H1 (cell line): ENCODE measurements around the gene LCN6. TPM values are rescaled to one million over a fixed set of nuclear protein-coding genes. Genes with fewer than 3 reads are reported as not detected.

Experiments used
- CTCF ChIA-PET: fragments of 300-600 bp; sonication (Branson Sonifier 250); formaldehyde crosslinking; loops from one replicate; lab custom pipeline; 2021; ENCODE audit not compliant: partially characterized antibody; lab: Charles Lee
- POLR2A ChIA-PET: fragments of 300-600 bp; sonication (Branson Sonifier 250); formaldehyde crosslinking; loops from one replicate; lab custom pipeline; 2021; ENCODE audit warnings: inconsistent platforms; ENCODE audit not compliant: partially characterized antibody; lab: Charles Lee
- DNase-seq, 2 experiments: peaks; one replicate each; pipeline versions ENCODE4 v3.0.0 to v3.0.0-alpha.2; 2010 to 2022; ENCODE audit warnings: low spot score in 2 of 2, low read depth in 1 of 2, mixed read lengths in 1 of 2
- FAIRE-seq: peaks from 2 replicates; lab custom pipeline; 2011; peaks lifted over from hg19 to GRCh38; lab: Jason Lieb, UNC
- H2AFZ ChIP-seq: 2 replicates; pipeline ENCODE4 v1.8.1; 2012; ENCODE audit warnings: low read length, inconsistent platforms
- H2AK5ac ChIP-seq: 2 replicates; pipeline ENCODE4 v1.6.1; 2013; ENCODE audit warnings: low read depth, low read length
- H2BK120ac ChIP-seq: replicated peaks from 2 replicates; pipeline ENCODE3; 2013; ENCODE audit warnings: low read depth, low read length, inconsistent platforms
- H2BK12ac ChIP-seq: 2 replicates; pipeline ENCODE4 v1.6.1; 2013; ENCODE audit warnings: low read depth, low read length
- H2BK15ac ChIP-seq: 2 replicates; pipeline ENCODE4 v1.6.1; 2013; ENCODE audit warnings: low read length
- H2BK20ac ChIP-seq: 2 replicates; pipeline ENCODE4 v1.6.1; 2013; ENCODE audit warnings: low read length
- H2BK5ac ChIP-seq: 2 replicates; pipeline ENCODE4 v1.6.1; 2013; ENCODE audit warnings: low read depth, low read length
- H3K14ac ChIP-seq: 2 replicates; pipeline ENCODE4 v1.6.1; 2013; ENCODE audit warnings: inconsistent platforms; ENCODE audit not compliant: insufficient read length
- H3K18ac ChIP-seq: 2 replicates; pipeline ENCODE4 v1.6.1; 2013; ENCODE audit warnings: low read length; ENCODE audit errors: extremely low read depth
- H3K23ac ChIP-seq: 2 replicates; pipeline ENCODE4 v1.6.1; 2013; ENCODE audit warnings: inconsistent platforms; ENCODE audit not compliant: insufficient read length
- H3K23me2 ChIP-seq: 2 replicates; pipeline ENCODE4 v1.6.1; 2013; ENCODE audit warnings: low read depth, low read length
- H3K27ac ChIP-seq: 2 replicates; pipeline ENCODE4 v1.6.1; 2011; ENCODE audit warnings: low read depth, low read length, inconsistent platforms
- H3K27me3 ChIP-seq, 4 experiments: replicated peaks in 1 of 4; 1 replicate in 1 of 4; 2 replicates in 3 of 4; pipeline versions ENCODE4 v1.6.1 to v1.8.1; 2011 to 2013; ENCODE audit warnings: low read length in 3 of 4, mild to moderate bottlenecking in 3 of 4, inconsistent platforms in 2 of 4, mixed read lengths in 2 of 4, moderate library complexity in 1 of 4; ENCODE audit not compliant: control insufficient read depth in 3 of 4, insufficient read depth in 3 of 4; ENCODE audit errors: extremely low read depth in 1 of 4
- H3K36me3 ChIP-seq, 4 experiments: 2 replicates each; pipeline versions ENCODE4 v1.6.1 to v1.8.1; 2011 to 2013; ENCODE audit warnings: mild to moderate bottlenecking in 4 of 4, low read length in 3 of 4, moderate library complexity in 2 of 4, control low read depth in 1 of 4, inconsistent platforms in 1 of 4; ENCODE audit not compliant: insufficient read depth in 4 of 4, control insufficient read depth in 2 of 4
- H3K4ac ChIP-seq: replicated peaks from 2 replicates; pipeline ENCODE3; 2013; ENCODE audit warnings: low read length, low read depth, mixed read lengths, inconsistent platforms; ENCODE audit not compliant: insufficient read length
- H3K4me1 ChIP-seq, 4 experiments: replicated peaks in 1 of 4; 1 replicate in 1 of 4; 2 replicates in 3 of 4; pipeline versions ENCODE4 v1.6.1 to v1.8.1; 2011 to 2013; ENCODE audit warnings: low read length in 3 of 4, inconsistent platforms in 2 of 4, mixed read lengths in 1 of 4; ENCODE audit not compliant: insufficient read depth in 4 of 4, control insufficient read depth in 3 of 4
- H3K4me2 ChIP-seq, 2 experiments: 2 replicates each; pipeline versions ENCODE4 v1.6.1 to v1.8.1; 2011 to 2013; ENCODE audit warnings: low read depth in 2 of 2, low read length in 2 of 2, control low read depth in 1 of 2, inconsistent platforms in 1 of 2, mild to moderate bottlenecking in 1 of 2; ENCODE audit not compliant: insufficient read depth in 1 of 2
- H3K4me3 ChIP-seq, 4 experiments: fragments of 200-600, 300-600 bp in 1 of 4; sonication (generic), shearing (Covaris generic), sonication (Bioruptor Twin) in 1 of 4; 2 replicates each; pipeline versions ENCODE4 v1.5.1 to v1.8.1; 2011 to 2016; ENCODE audit warnings: low read length in 4 of 4, low read depth in 3 of 4, control low read depth in 2 of 4, inconsistent platforms in 2 of 4, mild to moderate bottlenecking in 2 of 4, mixed read lengths in 1 of 4, moderate library complexity in 1 of 4; ENCODE audit not compliant: insufficient read depth in 2 of 4; ENCODE audit errors: extremely low read depth in 1 of 4
- H3K56ac ChIP-seq: replicated peaks from 2 replicates; pipeline ENCODE3; 2013; ENCODE audit warnings: low read depth, mild to moderate bottlenecking, mixed read lengths, low read length, inconsistent platforms; ENCODE audit not compliant: insufficient read length
- H3K79me1 ChIP-seq: 2 replicates; pipeline ENCODE4 v1.6.1; 2013; ENCODE audit warnings: low read depth, low read length, control low read depth
- H3K79me2 ChIP-seq, 2 experiments: 2 replicates each; pipeline versions ENCODE4 v1.6.1 to v1.8.1; 2012 to 2013; ENCODE audit warnings: low read length in 2 of 2, mild to moderate bottlenecking in 2 of 2, inconsistent platforms in 1 of 2; ENCODE audit not compliant: insufficient read depth in 2 of 2, control insufficient read depth in 1 of 2
- H3K9ac ChIP-seq, 4 experiments: replicated peaks in 1 of 4; 1 replicate in 1 of 4; 2 replicates in 3 of 4; pipeline versions ENCODE4 v1.6.1 to v1.8.1; 2011 to 2013; ENCODE audit warnings: low read depth in 3 of 4, low read length in 3 of 4, control low read depth in 2 of 4, mild to moderate bottlenecking in 2 of 4, moderate library complexity in 2 of 4, inconsistent platforms in 1 of 4; ENCODE audit errors: extremely low read depth in 1 of 4
- H3K9me3 ChIP-seq, 2 experiments: 2 replicates each; pipeline versions ENCODE4 v1.6.1 to v1.8.1; 2012 to 2013; ENCODE audit warnings: mild to moderate bottlenecking in 2 of 2, moderate library complexity in 2 of 2, control low read depth in 1 of 2, inconsistent platforms in 1 of 2, low read depth in 1 of 2, low read length in 1 of 2, mixed read lengths in 1 of 2; ENCODE audit not compliant: insufficient read depth in 2 of 2
- H4K20me1 ChIP-seq, 2 experiments: replicated peaks in 1 of 2; 2 replicates each; pipeline versions ENCODE3 to v1.8.1; 2011 to 2013; ENCODE audit warnings: inconsistent platforms in 2 of 2, low read length in 2 of 2, mild to moderate bottlenecking in 1 of 2; ENCODE audit not compliant: insufficient read depth in 2 of 2, control insufficient read depth in 1 of 2
- H4K5ac ChIP-seq: 2 replicates; pipeline ENCODE4 v1.6.1; 2013; ENCODE audit warnings: low read length, low read depth, mixed read lengths, inconsistent platforms; ENCODE audit not compliant: insufficient read length
- H4K8ac ChIP-seq: 2 replicates; pipeline ENCODE4 v1.8.0; 2013; ENCODE audit warnings: mild to moderate bottlenecking, moderate library complexity, low read length, inconsistent platforms; ENCODE audit not compliant: insufficient read depth; ENCODE audit errors: extremely low read depth
- H4K91ac ChIP-seq: replicated peaks from 2 replicates; pipeline ENCODE3; 2013; ENCODE audit warnings: low read length, mixed read lengths, inconsistent platforms; ENCODE audit not compliant: insufficient read length
- ASH2L ChIP-seq: fragments of 200-600, 300-600 bp; sonication (generic); IDR thresholded peaks from one replicate; pipeline ENCODE4 v1.7.1; 2017; ENCODE audit warnings: low read length
- BCL11A ChIP-seq, 2 experiments: IDR thresholded peaks; one replicate each; pipeline ENCODE4 v1.6.1; 2011; ENCODE audit warnings: low read depth in 2 of 2, low read length in 2 of 2, mild to moderate bottlenecking in 2 of 2
- BRCA1 ChIP-seq: IDR thresholded peaks from 2 replicates; pipeline ENCODE4 v1.6.1; 2012; ENCODE audit warnings: low read depth, low read length, improper control_type of control experiment
- E2F6 ChIP-seq: IDR thresholded peaks from 2 replicates; pipeline ENCODE4 v1.6.1; 2012; ENCODE audit warnings: inconsistent platforms
- GABPA ChIP-seq: IDR thresholded peaks from 2 replicates; pipeline ENCODE4 v1.6.1; 2011; ENCODE audit warnings: mild to moderate bottlenecking, low read length, moderate library complexity, borderline replicate concordance; ENCODE audit not compliant: insufficient read depth
- GTF2F1 ChIP-seq: IDR thresholded peaks from 2 replicates; pipeline ENCODE4 v1.6.1; 2012; ENCODE audit warnings: low read depth, low read length, improper control_type of control experiment, borderline replicate concordance
- RAD21 ChIP-seq, 2 experiments: IDR thresholded peaks in 1 of 2; conservative IDR thresholded peaks in 1 of 2; 2 replicates each; pipeline ENCODE4 v1.6.1; 2011; ENCODE audit warnings: low read depth in 2 of 2, low read length in 2 of 2, improper control_type of control experiment in 1 of 2, inconsistent platforms in 1 of 2, mild to moderate bottlenecking in 1 of 2, moderate library complexity in 1 of 2
- TAF7 ChIP-seq: optimal IDR thresholded peaks from 2 replicates; pipeline ENCODE3; 2011; ENCODE audit warnings: low read depth, mild to moderate bottlenecking, inconsistent platforms, low read length, moderate library complexity, borderline replicate concordance
- TCF12 ChIP-seq: IDR thresholded peaks from 2 replicates; pipeline ENCODE4 v1.6.1; 2011; ENCODE audit warnings: low read depth, mild to moderate bottlenecking, low read length
- WGBS, 2 experiments: shearing (Covaris generic) in 1 of 2; methylation state at CpG; one replicate each; pipeline versions ENCODE4 v1.1.6 to v1.1.7; 2013 to 2015; ENCODE audit warnings: low lambda C conversion rate in 2 of 2, mixed read lengths in 2 of 2, inconsistent platforms in 1 of 2, low coverage in 1 of 2, missing lambda C conversion rate in 1 of 2; ENCODE audit not compliant: insufficient replicate concordance in 2 of 2, insufficient coverage in 1 of 2, insufficient read length in 1 of 2; ENCODE audit errors: extremely low coverage in 1 of 2, missing lambda C conversion rate in 1 of 2; 5-methylcytosine and 5-hydroxymethylcytosine counted together
- polyA plus RNA-seq, 7 experiments: library from polyadenylated mRNA; depleted of rRNA in 3 of 7; stranded (reverse) in 5 of 7; unstranded in 2 of 7; fragments of >200 nt in 5 of 7; fragments of 200-250 nt in 2 of 7; gene quantifications; 1 replicate in 5 of 7; 2 replicates in 1 of 7; 4 replicates in 1 of 7; pipeline versions ENCODE4 v1.2.1 to v1.2.3, GENCODE V29; 2011 to 2013; ENCODE audit warnings: missing spikeins in 2 of 7, mixed read lengths in 2 of 7
- total RNA-seq: library from RNA; stranded (reverse); fragmentation: NEBNext Ultra II Directional; extraction: Animal tissue kit (Norgen Biotek cat#: 25700); gene quantifications from 2 replicates; pipeline ENCODE4 v1.2.1, GENCODE V29; 2021
- TF ChIP-seq, protein P1 (sequence below): IDR thresholded peaks from 2 replicates; pipeline ENCODE4 v1.6.1; 2012; ENCODE audit warnings: inconsistent platforms

The LCN6 gene
- total and polyA plus RNA-seq, 2 of the 8 experiments (the other 6 are each of a cell fraction or from before 2014, with no cell fraction given): not detected

- peaks cover 8 to 36% of the 10 kb centered on the region in 2 experiments for H3K79me2 ChIP-seq
- peak overlapping the region; percentile 10 for H3K56ac ChIP-seq
- peaks cover 16 to 31% (median 27%) of the 10 kb centered on the region in 4 experiments for H3K36me3 ChIP-seq
- no peak overlapping the region for H3K23ac ChIP-seq
- no peak overlapping the region for H3K14ac ChIP-seq
- POLR2A ChIA-PET: interaction anchor here (0.6 to 14.1 kb wide), 45 partner anchors 8 to 471 kb away, joined by 3 to 223 read pairs (median 4); partner anchors contain the start of genes AGPAT2, AJM1, DIPK1B and LCN10
- no peak overlapping the region for H2BK20ac ChIP-seq
- H2BK120ac ChIP-seq: no peak overlapping the region
- peaks cover 0 to 9% (median 5%) of the 10 kb centered on the region in 4 experiments; a peak in 5 of 7 replicates for H3K27me3 ChIP-seq
- CTCF ChIA-PET: interaction anchor here (0.8 to 6.8 kb wide), 16 partner anchors 10 to 339 kb away, joined by 3 to 62 read pairs (median 4); partner anchors contain the start of genes LCN10 and LCN8
- H3K9ac ChIP-seq: peak overlapping the region in 3 of 4 experiments; percentile 73 to 88 (median 81); a peak in 5 of 7 replicates
- H3K9me3 ChIP-seq: no peaks in the 10 kb centered on the region
- H2BK15ac ChIP-seq: no peak overlapping the region
- peak overlapping the region; percentile 88 to 90 for H3K4me2 ChIP-seq
- no peak overlapping the region for H3K27ac ChIP-seq
- peak overlapping the region; percentile 93 for H3K4ac ChIP-seq
- no peak overlapping the region; the same call in 1 of the 2 replicates for H2AFZ ChIP-seq
- no peak overlapping the region for H2AK5ac ChIP-seq
- H4K20me1 ChIP-seq: peaks cover 21 to 30% of the 10 kb centered on the region in 2 experiments
- peak overlapping the region; percentile 26 for H4K5ac ChIP-seq
- H4K8ac ChIP-seq: peak overlapping the region; percentile 94
- H3K23me2 ChIP-seq: peaks cover 13% of the 10 kb centered on the region; the same call in 1 of the 2 replicates
- peak overlapping the region; percentile 89 to 98 (median 95) for H3K4me3 ChIP-seq
- peak overlapping the region; percentile 71 for H3K18ac ChIP-seq
- H2BK12ac ChIP-seq: no peak overlapping the region
- H2BK5ac ChIP-seq: no peak overlapping the region; the same call in 1 of the 2 replicates
- peaks cover 11% of the 10 kb centered on the region; the same call in 1 of the 2 replicates for H3K79me1 ChIP-seq
- H4K91ac ChIP-seq: peak overlapping the region; percentile 88
- DNase-seq: peak in 1 of 2 experiments; percentile 81
- H3K4me1 ChIP-seq: peaks cover 3 to 16% (median 5%) of the 10 kb centered on the region in 4 experiments
- no peak for FAIRE-seq
- 9% methylated on average over 51 of the region's 53 CpGs; no CpG with 5 or more reads in 1 of the 2 experiments for WGBS, 2 experiments
- TF ChIP-seq TCF12: no peak
- TF ChIP-seq GABPA: 0 out of 2 replicates have a peak, but pooled peaks have one; percentile 9
- TF ChIP-seq BCL11A (IDR thresholded peaks at IDR 0.05; ENCODE audit: low read depth in 2 of 2, low read length in 2 of 2): no peak
- no peak for TF ChIP-seq GTF2F1
- TF ChIP-seq, protein P1, sequence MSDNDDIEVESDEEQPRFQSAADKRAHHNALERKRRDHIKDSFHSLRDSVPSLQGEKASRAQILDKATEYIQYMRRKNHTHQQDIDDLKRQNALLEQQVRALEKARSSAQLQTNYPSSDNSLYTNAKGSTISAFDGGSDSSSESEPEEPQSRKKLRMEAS: 0 out of 2 replicates have a peak, but pooled peaks have one; percentile 22
- no peak for TF ChIP-seq RAD21 (IDR thresholded peaks at IDR 0.05 in 1 of 2, conservative IDR thresholded peaks at IDR 0.05 in 1 of 2; ENCODE audit: low read depth in 2 of 2, low read length in 2 of 2)
- TF ChIP-seq E2F6: 0 out of 2 replicates have a peak, but pooled peaks have one; percentile 39
- peak; percentile 22 for TF ChIP-seq TAF7
- TF ChIP-seq BRCA1: no peak
- TF ChIP-seq ASH2L: peak; percentile 45
Measured at GRCh38 chr9:136728548-136729123, 19.7 kb downstream of the LCN6 start.
